Non-pigmented ciliary epithelial cell (primary cell): ENCODE measurements around the gene HPD.
"Not testable (repeated sequence)": the region's sequence is repeated elsewhere in the genome, so short reads cannot be mapped to it uniquely, and the experiment has no call there.

ENCODE experiments used
- DNase-seq: peaks from one replicate; pipeline ENCODE4 v3.0.0-alpha.2; 2010; ENCODE audit warnings: low read depth

Gene HPD

GRCh38 chr12:121797937-121798786 lies 60.5 kb downstream of the HPD start:
- DNase-seq = no peak

GRCh38 chr12:121796855-121797751 lies 61.6 kb downstream of the HPD start:
- DNase-seq = no peak

- no peak for DNase-seq
These were observed 63.4 kb downstream of the HPD start for GRCh38 chr12:121795034-121795968.

DNA sequence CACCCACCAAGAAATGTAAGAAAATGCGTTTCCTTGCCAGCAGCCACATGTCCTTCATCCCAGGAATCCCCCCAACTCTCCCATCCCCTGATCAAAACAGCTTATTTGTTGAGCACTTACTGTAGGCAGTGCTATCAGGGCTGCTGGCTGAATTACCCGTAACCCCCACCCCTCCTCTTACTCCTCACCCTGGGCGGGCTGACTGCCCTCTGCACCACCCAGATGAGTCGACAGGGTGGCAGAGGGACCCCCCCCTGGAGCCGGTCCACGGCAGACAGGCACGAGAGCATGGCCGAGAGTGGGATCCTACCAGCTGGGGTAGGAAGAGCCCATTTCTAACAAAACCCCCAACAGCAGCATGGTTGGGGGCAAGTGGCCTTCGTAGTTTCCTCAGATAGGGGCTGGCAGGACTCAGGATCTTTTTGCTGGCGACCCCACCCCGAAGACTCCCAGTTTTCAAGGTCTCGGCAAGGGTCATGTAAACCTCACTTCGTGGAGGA lies 64.1 kb downstream of the HPD start:
- no peak for DNase-seq

- DNase-seq = no peak
These were observed 64.7 kb downstream of the HPD start for GRCh38 chr12:121793838-121794533.

GRCh38 chr12:121793440-121793837 lies 65.2 kb downstream of the HPD start, which contains the start of gene RHOF:
Gene RHOF, minus strand, starts transcription at chr12:121793688. Its CDS starts 55 bp downstream, at chr12:121793633.
- no peak for DNase-seq

GRCh38 chr12:121792607-121793439 lies 65.8 kb downstream of the HPD start:
- no peak for DNase-seq

GRCh38 chr12:121791671-121792551 lies 66.7 kb downstream of the HPD start:
- no peak for DNase-seq

DNA sequence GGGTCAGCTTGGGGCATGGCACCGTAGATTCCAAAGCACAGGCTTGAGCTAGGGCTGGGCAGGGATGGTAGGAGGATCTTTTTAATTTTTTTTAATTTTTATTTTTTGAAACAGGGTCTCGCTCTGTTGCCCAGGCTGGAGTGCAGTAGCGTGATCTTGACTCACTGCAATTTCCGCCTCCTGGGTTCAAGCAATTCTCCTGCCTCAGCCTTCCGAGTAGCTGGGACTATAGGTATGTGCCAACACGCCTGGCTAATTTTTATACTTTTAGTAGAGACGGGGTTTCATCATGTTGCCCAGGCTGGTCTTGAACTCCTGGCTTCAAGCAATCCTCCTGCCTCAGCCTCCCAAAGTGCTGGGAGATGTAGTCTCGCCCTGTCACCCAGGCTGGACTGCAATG lies 67.9 kb downstream of the HPD start:
- DNase-seq = not testable (repeated sequence)

DNA sequence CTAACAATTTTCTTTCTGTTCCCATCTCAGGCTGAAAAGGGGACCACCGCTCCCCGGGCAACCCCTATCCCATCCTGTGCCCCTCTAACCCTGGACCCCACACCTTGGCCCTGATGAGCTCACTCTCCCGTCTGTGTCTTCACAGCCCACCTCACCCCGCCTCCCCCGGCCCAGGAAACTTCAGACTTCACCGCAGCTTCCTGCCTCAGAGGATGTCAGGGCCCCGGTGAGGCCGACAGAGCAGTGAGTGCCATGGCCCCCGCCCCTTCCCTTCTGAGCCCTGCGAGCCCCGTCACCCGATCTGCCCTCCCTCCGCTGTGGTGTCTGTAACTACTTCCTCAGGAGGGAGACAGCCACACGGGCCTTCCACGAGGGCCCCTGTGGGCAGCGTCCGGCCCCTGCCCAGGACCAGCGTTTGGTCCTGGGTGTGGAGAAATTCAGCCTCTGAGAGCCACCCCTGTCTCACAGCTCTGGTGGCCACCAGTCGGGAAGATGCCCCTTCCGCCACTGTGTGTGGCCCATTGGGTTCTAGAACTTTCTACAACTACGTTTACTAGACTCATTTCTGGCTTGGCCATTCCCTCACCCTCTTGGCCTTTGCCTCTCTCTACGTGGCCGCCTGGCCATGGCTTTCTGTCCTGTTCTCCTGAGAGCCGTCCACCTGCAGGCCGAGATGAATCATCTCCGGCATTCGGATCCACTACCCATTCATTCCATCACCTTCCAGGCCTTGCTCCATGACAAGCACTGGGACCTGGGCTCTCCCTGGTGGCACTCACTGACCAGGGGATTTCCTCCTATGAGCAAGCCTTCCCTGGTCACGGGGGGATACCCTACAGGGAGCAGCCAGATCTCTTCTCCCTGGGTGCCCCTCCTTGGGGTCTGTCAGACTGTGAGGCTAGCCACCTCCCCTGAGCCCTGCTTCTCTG lies 68.6 kb downstream of the HPD start:
- no peak for DNase-seq
